DMS53 (cell line): ENCODE data around the gene LASP1NB.
"Not testable (repeated sequence)": the region's sequence is repeated elsewhere in the genome, so short reads cannot be mapped to it uniquely, and the experiment has no call there.

Source experiments
- DNase-seq: peaks from one replicate; lab custom pipeline; 2025; lab: John Stamatoyannopoulos, UW

Gene LASP1NB

DNA sequence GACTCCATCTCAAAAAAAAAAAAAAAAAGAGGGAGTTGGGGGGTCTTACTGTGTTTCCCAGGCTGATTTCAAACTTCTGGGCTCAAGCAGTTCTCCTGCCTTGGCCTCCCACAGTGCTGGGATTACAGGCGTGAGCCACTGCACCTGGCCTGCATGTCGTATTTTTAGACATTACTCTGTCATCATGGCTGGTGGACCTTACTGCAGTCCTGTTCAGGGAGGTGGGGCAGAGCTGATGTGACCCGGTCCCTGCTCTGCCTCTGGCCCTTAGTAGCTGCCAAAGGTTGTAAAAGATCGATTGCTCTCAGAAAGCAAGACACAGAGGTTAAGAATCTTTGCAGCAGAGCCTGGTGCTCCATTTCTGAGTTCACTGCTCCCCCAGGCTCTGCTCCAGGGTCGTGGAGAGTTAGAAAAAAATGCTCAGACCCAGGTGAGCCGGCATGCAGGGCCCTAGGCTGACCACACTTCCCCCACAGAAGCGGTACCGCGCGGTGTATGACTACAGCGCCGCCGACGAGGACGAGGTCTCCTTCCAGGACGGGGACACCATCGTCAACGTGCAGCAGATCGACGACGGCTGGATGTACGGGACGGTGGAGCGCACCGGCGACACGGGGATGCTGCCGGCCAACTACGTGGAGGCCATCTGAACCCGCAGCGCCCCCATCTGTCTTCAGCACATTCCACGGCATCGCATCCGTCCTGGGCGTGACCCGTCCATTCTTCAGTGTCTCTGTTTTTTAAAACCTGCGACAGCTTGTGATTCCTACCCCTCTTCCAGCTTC lies 7.1 kb upstream of the LASP1NB start:
- no peak for DNase-seq

DNA sequence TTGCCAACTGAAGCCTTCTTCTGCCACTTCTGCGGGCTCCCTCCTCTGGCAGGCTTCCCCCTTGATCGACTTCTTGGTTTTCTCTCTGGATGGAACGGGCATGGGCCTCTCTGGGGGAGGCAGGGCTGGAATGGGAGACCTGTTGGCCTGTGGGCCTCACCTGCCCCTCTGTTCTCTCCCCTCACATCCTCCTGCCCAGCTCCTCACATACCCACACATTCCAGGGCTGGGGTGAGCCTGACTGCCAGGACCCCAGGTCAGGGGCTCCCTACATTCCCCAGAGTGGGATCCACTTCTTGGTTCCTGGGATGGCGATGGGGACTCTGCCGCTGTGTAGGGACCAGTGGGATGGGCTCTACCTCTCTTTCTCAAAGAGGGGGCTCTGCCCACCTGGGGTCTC lies 6.5 kb upstream of the LASP1NB start:
- no peak for DNase-seq

DNA sequence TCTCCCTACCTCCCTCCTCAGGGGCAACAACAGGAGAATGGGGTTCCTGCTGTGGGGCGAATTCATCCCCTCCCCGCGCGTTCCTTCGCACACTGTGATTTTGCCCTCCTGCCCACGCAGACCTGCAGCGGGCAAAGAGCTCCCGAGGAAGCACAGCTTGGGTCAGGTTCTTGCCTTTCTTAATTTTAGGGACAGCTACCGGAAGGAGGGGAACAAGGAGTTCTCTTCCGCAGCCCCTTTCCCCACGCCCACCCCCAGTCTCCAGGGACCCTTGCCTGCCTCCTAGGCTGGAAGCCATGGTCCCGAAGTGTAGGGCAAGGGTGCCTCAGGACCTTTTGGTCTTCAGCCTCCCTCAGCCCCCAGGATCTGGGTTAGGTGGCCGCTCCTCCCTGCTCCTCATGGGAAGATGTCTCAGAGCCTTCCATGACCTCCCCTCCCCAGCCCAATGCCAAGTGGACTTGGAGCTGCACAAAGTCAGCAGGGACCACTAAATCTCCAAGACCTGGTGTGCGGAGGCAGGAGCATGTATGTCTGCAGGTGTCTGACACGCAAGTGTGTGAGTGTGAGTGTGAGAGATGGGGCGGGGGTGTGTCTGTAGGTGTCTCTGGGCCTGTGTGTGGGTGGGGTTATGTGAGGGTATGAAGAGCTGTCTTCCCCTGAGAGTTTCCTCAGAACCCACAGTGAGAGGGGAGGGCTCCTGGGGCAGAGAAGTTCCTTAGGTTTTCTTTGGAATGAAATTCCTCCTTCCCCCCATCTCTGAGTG lies 5.9 kb upstream of the LASP1NB start:
- DNase-seq: no peak

DNA sequence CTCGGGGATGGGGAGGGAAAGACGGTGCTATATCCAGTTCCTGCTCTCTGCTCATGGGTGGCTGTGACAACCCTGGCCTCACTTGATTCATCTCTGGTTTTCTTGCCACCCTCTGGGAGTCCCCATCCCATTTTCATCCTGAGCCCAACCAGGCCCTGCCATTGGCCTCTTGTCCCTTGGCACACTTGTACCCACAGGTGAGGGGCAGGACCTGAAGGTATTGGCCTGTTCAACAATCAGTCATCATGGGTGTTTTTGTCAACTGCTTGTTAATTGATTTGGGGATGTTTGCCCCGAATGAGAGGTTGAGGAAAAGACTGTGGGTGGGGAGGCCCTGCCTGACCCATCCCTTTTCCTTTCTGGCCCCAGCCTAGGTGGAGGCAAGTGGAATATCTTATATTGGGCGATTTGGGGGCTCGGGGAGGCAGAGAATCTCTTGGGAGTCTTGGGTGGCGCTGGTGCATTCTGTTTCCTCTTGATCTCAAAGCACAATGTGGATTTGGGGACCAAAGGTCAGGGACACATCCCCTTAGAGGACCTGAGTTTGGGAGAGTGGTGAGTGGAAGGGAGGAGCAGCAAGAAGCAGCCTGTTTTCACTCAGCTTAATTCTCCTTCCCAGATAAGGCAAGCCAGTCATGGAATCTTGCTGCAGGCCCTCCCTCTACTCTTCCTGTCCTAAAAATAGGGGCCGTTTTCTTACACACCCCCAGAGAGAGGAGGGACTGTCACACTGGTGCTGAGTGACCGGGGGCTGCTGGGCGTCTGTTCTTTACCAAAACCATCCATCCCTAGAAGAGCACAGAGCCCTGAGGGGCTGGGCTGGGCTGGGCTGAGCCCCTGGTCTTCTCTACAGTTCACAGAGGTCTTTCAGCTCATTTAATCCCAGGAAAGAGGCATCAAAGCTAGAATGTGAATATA lies 4.8 kb upstream of the LASP1NB start:
- no peak for DNase-seq

DNA sequence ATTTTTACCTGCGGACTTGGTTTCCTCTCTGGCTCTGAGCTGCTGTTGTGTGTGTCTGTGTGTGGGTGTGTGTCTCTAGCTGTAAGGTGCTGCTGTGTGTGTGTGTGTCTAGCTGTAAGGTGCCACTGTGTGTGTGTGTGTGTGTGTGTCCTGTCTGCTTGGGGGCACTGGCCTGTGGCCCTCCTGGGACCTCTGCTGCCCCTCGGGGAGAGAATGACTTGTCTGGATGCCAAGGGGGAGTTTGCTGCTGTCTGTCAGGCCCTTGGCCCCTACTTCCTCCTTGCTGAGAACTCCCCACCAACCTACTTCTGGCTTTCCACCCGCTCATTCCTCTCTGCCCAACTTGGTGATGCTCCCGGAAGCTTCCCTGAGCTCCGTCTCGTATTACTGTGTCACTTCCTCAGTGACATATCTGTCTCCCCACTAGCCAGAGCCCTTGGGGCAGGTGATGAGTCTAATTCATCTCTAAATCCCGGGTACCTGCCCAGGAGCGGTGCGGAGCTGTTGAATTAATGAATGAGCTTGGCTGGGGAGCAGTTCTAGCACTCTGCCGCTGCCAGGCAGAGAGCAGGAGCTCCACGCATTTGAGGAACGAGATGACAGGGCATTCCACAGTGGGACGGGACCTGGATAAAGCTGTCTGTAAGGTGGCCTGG lies 3.5 kb upstream of the LASP1NB start:
- no peak for DNase-seq

DNA sequence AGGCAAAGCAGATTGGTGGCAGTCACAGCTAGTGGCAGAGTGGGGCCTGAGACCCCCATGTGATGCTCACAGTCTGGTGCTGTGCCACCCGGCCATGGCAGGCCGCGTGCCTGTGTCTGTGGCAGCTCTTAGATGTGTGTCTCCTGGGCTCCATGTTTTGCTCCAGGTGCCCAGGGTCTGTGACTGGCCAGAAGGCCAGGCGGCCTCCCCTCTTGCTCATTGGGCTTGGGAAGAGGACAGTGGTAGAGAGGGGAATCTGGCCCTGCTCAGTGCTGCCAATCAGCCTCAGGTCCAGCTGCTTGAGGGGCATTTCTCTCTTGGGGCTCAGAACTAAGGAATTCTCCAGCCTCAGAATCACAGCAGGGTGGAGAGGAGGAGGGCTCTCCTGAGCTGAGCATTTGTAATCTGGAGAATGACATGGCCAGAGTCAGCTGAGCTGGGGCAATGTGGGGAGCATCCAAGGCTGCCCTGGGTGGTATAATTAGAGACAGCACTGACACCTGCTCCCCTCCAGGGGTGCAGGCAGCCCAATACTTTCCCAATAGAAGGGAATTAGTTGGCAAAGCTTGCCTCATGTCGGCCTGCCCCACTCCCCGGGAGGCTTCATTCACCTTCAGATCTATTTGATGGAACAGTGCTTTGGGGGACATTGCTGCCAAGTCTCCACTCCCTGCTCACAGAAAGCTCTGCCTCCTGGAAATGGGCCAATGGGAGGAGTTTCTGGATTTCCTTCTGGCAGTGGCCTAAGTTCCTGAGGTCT lies 2.7 kb upstream of the LASP1NB start:
- peak; percentile 7 for DNase-seq

DNA sequence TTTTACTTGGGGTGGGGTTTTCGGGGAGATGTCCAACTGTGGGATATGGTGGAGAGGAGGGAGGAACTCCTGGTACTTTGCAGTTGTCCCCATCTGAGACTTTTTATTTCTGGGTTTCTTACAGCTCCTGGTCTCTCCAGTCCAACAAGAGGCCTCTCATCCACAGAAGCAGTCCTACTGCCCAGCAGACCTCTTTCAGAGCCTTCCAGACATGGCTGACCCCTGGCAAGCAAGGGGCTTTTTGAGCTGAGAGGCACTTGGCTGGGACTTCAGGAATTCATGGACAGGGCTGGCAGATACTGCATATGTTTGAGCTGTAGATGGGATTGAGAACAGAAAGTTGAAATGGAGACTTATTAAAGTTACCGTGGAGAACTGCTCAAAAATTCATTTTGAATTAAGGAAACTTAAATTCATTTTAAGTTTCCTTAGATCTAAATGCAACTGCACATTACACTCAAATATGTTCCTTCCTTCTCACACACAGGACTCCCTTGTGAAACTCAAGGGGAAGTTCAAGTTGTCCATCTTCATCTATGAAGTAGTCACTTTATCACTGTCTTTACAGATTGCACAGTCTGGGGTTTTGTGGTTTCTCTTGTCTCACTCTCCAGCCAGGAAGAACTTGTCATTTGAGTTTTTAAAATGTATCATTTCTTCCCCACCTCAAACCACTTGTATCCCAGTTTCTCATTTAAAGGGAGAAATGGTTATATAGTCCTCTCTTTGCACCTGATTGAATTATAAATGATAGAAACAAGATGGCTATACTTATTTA lies 1.1 kb downstream of the LASP1NB start:
- DNase-seq: no peak

DNA sequence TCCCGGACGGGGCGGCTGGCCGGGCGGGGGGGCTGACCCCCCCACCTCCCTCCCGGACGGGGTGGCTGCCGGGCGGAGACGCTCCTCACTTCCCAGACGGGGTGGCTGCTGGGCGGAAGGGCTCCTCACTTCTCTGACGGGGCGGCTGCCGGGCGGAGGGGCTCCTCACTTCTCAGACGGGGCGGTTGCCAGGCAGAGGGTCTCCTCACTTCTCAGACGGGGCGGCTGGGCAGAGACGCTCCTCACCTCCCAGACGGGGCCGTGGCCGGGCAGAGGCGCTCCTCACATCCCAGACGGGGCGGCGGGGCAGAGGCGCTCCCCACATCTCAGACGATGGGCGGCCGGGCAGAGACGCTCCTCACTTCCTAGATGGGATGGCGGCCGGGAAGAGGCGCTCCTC lies 5.4 kb downstream of the LASP1NB start:
- DNase-seq: not testable (repeated sequence)

DNA sequence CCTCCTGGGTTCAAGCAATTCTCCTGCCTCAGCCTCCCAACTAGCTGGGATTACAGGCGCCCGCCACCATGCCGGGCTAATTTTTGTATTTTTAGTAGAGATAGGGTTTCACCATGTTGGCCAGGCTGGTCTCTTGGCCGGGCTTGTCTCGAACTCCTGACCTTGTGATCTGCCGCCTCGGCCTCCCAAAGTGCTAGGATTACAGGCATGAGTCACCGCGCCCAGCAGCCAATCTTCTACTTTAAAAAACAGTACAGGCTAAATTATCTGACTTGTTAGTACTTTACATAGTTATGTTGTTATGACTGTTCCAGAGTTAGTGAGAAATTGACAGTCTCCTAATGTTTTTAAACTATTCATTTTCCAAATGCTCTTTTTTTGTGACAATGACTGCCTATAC lies 8.5 kb downstream of the LASP1NB start:
- DNase-seq: not testable (repeated sequence)

DNA sequence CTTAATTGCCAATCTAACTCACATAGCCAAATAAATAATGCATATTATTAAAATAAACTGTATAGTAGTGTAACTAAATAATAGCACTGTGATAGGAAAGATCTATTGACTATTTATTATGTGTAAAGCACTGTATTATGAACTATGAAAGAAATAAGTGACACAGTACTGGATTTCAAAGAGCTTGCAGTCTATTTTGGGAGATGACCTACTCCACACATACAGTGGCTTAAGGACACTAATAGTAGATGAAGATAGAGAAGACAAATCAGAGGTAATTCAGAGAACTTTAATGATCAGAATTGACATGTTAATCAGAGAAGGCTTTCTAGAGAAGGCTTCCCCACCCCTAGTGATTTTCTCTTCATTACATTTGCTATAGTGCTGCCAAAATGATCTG lies 14.6 kb downstream of the LASP1NB start:
- DNase-seq: no peak

DNA sequence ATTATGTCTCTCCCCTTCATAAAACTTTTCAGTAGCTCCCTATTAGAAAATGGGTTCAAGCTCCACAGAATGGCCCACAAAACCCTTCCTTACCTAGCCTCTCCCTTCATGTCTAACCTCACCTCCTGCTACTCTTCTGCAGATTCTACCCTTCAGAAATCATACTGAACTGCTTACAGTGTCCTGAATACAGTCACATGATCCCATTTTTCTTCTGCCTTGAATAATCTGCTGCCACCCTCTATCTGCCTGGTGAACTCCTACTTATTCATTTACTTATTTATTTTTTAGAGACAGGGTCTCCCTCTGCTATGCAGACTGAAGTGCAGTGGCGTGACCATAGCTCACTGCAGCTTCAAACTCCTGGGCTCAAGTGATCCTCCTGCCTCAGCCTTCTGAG lies 15.0 kb downstream of the LASP1NB start:
- DNase-seq: no peak

DNA sequence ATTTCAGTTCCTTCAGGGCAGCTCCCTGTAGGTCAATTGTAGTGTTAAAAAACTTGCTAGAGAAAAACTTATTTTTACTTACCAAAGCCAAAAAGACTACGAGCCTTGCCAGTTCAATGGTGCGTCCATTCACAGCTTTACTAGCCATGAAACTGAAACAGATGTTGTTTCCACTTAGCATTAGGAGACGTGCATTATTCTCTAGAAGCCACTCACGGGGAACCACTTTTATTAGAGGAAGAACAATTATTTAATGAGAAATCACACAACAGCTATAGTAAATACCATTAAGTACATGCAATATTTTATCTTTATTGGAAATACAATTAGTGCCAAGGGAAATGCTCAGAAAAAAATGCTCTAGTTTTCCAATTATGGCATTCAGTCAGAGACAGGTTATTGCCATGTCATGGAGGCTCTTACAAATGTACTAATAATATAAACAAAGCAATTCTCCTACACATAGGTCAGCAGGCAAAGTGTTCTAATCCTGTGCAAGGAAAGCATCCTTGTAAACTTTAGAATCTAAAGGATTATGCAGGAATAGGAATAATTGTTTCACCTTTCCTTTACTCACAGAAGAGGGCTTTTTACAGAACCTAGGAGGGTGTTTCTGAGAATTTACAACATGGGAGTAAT lies 17.4 kb downstream of the LASP1NB start:
- no peak for DNase-seq

DNA sequence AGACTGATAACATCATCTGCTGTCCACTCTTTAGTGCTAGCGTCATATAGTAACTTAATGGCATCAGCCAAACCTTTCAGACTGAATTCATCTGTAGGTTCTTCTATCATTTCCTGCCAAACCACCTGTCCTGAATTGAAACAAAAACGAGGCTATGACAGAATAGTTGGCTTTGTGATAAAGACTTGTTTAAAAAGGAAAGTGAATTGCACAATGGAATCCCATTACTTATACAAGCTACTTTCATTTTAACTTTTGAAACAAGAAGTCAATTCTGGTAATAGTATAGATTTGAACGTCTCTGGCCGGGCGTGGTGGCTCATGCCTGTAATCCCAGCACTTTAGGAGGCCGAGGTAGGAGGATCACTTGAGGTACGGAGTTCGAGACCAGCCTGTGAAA lies 18.2 kb downstream of the LASP1NB start:
- no peak for DNase-seq

DNA sequence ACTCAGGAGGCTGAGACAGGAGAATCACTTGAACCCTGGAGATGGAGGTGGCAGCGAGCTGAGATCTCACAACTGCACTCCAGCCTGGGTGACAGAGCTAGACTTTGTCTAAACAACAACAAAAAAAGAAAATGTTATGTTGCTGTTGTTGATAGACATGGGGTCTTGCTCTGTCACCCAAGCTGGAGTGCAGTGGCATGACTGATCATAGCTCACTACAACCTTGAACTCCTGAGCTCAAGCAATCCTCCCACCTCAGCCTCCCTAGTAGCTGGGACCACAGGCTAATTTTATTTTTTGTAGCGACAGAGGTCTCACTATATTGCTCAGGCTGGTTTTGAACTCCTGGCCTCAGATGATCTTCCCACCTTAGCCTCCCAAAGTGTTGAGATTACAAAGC lies 21.8 kb downstream of the LASP1NB start:
- no peak for DNase-seq

DNA sequence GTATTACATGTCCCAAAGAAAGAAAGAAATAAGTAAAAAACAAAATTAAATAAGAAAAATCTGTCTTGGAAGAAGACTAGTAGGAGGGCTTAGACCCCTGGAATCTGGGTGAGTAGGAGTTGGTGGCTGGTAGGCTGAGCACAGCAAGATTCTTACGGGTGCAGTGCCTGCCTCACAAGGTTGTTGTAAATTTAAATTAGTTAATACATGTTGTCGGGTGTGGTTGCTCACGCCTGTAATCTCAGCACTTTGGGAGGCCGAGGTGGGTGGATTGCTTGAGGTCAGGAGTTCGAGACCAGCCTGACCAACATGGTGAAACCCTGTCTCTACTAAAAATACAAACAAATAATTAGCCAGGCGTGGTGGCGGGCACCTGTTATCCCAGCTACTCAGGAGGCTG lies 28.4 kb downstream of the LASP1NB start:
- not testable (repeated sequence) for DNase-seq

DNA sequence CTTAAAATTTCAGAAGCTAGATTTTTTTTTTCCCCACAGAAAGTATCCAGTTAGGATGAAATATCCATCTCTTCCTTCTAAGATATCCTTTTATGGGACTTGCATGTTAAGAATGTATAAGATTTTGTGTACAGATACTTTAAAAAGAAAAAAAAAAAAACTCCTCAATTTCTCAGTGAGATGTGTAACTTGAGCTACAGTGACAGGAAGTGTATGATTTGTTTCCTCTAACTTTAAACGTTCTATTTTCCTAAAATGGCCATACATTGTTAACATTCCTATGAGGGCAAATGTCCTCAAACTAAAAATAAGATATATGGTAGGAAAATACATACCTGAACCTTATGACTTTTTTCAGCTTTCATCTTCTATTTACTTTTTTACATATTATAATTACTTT lies 32.9 kb downstream of the LASP1NB start:
- no peak for DNase-seq

DNA sequence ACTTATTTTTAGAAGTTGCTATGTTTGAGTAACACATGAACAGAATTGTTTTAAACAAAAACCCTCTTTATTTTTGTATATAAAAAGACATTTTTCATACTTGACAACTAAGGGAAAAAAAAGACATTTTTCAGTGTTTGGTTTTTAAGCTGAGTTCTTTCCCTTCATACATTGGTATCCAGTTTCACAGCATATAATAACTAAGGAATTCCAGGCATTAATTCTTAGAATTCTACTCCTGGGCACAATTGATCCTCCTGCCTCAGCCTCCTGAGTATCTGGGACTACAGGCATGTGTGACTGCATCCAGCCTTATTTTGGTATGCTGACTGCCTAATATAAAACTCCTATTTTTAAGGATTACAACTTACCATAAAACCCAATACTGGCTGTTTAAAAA lies 33.3 kb downstream of the LASP1NB start:
- no peak for DNase-seq

DNA sequence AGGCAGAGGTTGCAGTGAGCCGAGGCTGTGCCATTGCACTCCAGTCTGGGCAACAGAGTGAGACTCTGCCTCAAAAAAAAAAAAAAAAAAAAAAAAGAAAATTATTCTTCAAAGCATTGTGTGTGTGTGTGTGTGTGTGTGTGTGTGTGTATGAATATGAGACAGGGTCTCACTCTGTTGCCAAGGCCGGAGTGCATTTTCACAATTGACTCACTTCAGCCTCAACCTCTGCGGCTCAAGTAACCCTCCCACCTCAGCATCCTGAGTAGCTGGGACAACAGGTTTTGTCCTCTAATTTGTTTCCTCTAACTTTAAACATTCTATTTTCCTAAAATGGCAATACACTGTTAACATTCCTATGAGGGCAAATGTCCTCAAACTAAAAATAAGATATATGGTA lies 34.1 kb downstream of the LASP1NB start:
- DNase-seq: no peak

DNA sequence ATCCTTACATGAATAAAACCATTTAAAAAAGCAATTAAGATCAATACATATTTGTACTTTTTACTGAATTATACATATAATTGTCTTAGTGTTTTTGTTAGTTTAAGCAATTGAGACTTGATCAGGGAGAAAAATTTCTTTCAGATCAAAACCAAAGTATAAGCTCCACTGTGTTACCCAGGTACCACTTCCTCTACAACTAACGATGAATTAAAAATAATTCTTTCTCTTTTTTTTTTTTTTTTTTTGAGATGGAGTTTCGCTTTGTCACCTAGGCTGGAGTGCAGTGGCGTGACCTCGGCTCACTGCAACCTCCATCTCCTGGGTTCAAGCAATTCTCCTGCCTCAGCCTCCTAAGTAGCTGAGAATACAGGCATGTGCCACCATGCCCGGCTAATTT lies 35.0 kb downstream of the LASP1NB start:
- DNase-seq: no peak

DNA sequence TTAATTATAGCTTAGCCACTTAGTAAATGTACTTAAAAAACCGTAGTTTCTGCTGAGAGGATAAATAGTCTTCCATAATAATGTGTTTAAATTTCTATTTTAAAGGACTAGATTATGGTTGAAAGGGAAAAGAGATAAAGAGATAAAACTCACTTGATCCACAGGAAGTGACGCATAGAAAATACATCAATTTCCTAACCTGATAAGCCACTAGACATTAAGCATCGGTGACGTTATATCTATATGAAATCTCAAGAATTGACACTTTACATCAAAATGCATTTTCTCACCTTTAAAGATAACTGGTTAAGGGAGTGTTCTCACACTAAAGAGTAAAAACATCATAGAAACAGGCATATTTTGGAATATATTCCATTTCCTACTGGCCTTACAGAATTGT lies 36.0 kb downstream of the LASP1NB start:
- no peak for DNase-seq
